Panc1 (cell line): ENCODE measurements around the gene HOXD13. TPM values are rescaled to one million over a fixed set of nuclear protein-coding genes. Genes with fewer than 3 reads are reported as not detected.

Experiments used
- ATAC-seq: fragments of 200-7000 bp; cut with Tn5 transposase; 2 replicates; pipeline ENCODE4 v1.9.1; 2020; ENCODE audit warnings: mild to moderate bottlenecking, moderate library complexity
- BruUV-seq: library from RNA; stranded (reverse); fragments of 400-500 nt; replicated peaks from 2 replicates; lab custom pipeline; 2021; lab: Mats Ljungman, UMichigan
- CTCF ChIA-PET: fragments of 300-600 bp; sonication (Branson Sonifier 250); formaldehyde crosslinking; loops from one replicate; lab custom pipeline; 2022; ENCODE audit warnings: antibody characterized with exemption; lab: Charles Lee
- POLR2A ChIA-PET: fragments of 300-600 bp; sonication (Branson Sonifier 250); formaldehyde crosslinking; loops from one replicate; lab custom pipeline; 2022; ENCODE audit warnings: antibody characterized with exemption; lab: Charles Lee
- DNase-seq: peaks from one replicate; pipeline ENCODE4 v3.0.0-alpha.2; 2010; ENCODE audit warnings: low read depth, low spot score
- H3K27ac ChIP-seq: 2 replicates; pipeline ENCODE4 v1.5.1; 2011; ENCODE audit warnings: mild to moderate bottlenecking, low read length, inconsistent platforms
- H3K27me3 ChIP-seq: fragments of 200-500 bp; sonication (Bioruptor generic); 2 replicates; pipeline ENCODE4 v1.6.0; 2014; ENCODE audit warnings: low read length, inconsistent platforms; ENCODE audit not compliant: control insufficient read depth, insufficient read depth
- H3K36me3 ChIP-seq: fragments of 200-500 bp; sonication (Bioruptor generic); 2 replicates; pipeline ENCODE4 v1.5.1; 2014; ENCODE audit warnings: inconsistent platforms, mild to moderate bottlenecking, low read length, moderate library complexity; ENCODE audit not compliant: control insufficient read depth, insufficient read depth
- H3K4me1 ChIP-seq: 2 replicates; pipeline ENCODE4 v1.5.1; 2011; ENCODE audit warnings: inconsistent platforms, mild to moderate bottlenecking, low read length, moderate library complexity; ENCODE audit not compliant: control insufficient read depth, insufficient read depth
- H3K4me3 ChIP-seq, 2 experiments: 2 replicates each; pipeline ENCODE4 v1.5.1; 2011 to 2012; ENCODE audit warnings: low read depth in 2 of 2, low read length in 2 of 2, mild to moderate bottlenecking in 2 of 2, inconsistent platforms in 1 of 2, moderate library complexity in 1 of 2
- H3K9me3 ChIP-seq: fragments of 200-500 bp; sonication (Bioruptor generic); 2 replicates; pipeline ENCODE4 v1.5.1; 2014; ENCODE audit warnings: low read depth, mild to moderate bottlenecking, inconsistent platforms, low read length, moderate library complexity; ENCODE audit not compliant: control insufficient read depth, insufficient read depth
- TCF7L2 ChIP-seq: IDR thresholded peaks from 2 replicates; pipeline ENCODE4 v1.6.1; 2011; ENCODE audit warnings: mild to moderate bottlenecking, low read depth, low read length, inconsistent platforms
- in situ Hi-C: cut with HindIII; loops from 2 replicates; pipeline ENCODE4 v1.10.0; 2016; ENCODE audit warnings: low sequenced_read_pairs, low pct_unique_long_range_greater_than_20kb
- intact Hi-C: fragments of 100-400 bp; cut with micrococcal nuclease; formaldehyde crosslinking; loops from one replicate; pipeline ENCODE4 v1.10.0; 2022; ENCODE audit not compliant: unreplicated experiment
- total RNA-seq: library from RNA; stranded (reverse); gene quantifications from one replicate; pipeline ENCODE4 v1.2.1, GENCODE V29; 2021; ENCODE audit not compliant: unreplicated experiment
- TF ChIP-seq, protein P1 (sequence below), 2 experiments: IDR thresholded peaks; 2 replicates each; pipeline ENCODE4 v1.6.1; 2011 to 2012; ENCODE audit warnings: low read depth in 2 of 2, control low read depth in 1 of 2, low read length in 1 of 2, mild to moderate bottlenecking in 1 of 2, moderate library complexity in 1 of 2; ENCODE audit not compliant: insufficient read depth in 1 of 2
- TF ChIP-seq, protein P2 (sequence below): fragments of 450-650 bp; IDR thresholded peaks from 2 replicates; pipeline ENCODE4 v1.5.1; 2017; ENCODE audit warnings: mild to moderate bottlenecking

The HOXD13 gene
- total RNA-seq, 1 experiment from 2014 or later, result not detected

DNA sequence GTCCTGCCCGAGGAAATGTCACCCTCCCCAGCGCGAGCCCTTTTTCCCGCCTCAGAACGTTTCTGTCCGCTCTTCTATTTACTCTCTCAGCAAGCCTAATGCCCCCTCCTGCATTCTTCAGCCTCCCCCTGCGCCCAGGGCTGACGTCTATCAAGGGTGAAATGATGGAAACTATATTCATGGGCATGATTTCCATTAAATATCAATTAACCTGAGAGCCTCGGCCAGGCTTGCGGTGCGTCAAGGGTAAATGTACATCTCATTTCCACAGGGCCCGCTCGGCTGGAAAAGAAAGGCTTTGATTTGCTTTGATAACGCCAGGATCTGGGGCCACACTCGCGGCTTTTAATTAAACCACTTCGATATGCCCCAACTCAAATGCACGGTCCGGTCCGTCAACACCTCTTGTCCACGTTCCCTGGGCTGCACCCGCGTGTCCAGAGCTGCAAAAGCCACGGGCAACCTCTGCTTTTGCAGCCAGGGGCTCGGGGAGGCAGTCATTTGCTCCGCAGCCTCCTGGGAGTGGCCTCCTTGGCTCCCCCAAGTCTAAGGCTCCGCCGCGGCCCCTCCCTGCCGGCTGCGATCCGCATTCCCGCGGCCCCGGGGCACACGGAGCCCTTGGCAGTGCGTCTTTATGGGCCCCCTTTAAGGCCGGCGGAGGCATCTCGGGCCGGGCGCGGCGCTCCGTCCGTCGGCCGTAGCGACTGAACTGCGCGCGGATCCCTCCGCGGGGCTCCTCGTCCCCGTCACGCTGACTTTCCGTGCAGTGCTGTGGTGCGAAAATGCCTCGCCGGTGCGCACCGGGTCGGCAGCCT lies 36.7 kb downstream of the HOXD13 start, which contains the start of gene HOXD8:
Gene HOXD8 (plus strand): TSS at position 724 of the 815 bp plus-strand sequence. CDS start 662 bp downstream, outside the sequence.
- POLR2A ChIA-PET, result no interaction called here
- CTCF ChIA-PET, result no interaction called here
- intact Hi-C loops (loop anchor here (5.0 to 10.0 kb wide), 4 partner anchors 523 to 1033 kb away; no protein-coding TSS in a partner anchor), in situ Hi-C loops (no loop called here)
- TF ChIP-seq, protein P1, sequence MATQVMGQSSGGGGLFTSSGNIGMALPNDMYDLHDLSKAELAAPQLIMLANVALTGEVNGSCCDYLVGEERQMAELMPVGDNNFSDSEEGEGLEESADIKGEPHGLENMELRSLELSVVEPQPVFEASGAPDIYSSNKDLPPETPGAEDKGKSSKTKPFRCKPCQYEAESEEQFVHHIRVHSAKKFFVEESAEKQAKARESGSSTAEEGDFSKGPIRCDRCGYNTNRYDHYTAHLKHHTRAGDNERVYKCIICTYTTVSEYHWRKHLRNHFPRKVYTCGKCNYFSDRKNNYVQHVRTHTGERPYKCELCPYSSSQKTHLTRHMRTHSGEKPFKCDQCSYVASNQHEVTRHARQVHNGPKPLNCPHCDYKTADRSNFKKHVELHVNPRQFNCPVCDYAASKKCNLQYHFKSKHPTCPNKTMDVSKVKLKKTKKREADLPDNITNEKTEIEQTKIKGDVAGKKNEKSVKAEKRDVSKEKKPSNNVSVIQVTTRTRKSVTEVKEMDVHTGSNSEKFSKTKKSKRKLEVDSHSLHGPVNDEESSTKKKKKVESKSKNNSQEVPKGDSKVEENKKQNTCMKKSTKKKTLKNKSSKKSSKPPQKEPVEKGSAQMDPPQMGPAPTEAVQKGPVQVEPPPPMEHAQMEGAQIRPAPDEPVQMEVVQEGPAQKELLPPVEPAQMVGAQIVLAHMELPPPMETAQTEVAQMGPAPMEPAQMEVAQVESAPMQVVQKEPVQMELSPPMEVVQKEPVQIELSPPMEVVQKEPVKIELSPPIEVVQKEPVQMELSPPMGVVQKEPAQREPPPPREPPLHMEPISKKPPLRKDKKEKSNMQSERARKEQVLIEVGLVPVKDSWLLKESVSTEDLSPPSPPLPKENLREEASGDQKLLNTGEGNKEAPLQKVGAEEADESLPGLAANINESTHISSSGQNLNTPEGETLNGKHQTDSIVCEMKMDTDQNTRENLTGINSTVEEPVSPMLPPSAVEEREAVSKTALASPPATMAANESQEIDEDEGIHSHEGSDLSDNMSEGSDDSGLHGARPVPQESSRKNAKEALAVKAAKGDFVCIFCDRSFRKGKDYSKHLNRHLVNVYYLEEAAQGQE (IDR thresholded peaks at IDR 0.05; ENCODE audit: insufficient read depth in 1 of 2, low read depth in 2 of 2, low read length in 1 of 2), result no peak
- no peak for TF ChIP-seq TCF7L2
- no peak within 1 kb of the TSS for H3K27ac ChIP-seq
- no peaks in the 10 kb centered on the region for H3K27me3 ChIP-seq
- H3K4me3 ChIP-seq, result peak within 1 kb of the TSS in 1 of 2 experiments; percentile 31; a peak in 1 of 4 replicates
- H3K4me1 ChIP-seq, result peaks cover 16% of the 10 kb centered on the region
- no peaks in the 10 kb centered on the region for H3K36me3 ChIP-seq
- no peaks in the 10 kb centered on the region for H3K9me3 ChIP-seq
- BruUV-seq, result no TSS peak
- ATAC-seq, result no peak
- no peak for DNase-seq

DNA sequence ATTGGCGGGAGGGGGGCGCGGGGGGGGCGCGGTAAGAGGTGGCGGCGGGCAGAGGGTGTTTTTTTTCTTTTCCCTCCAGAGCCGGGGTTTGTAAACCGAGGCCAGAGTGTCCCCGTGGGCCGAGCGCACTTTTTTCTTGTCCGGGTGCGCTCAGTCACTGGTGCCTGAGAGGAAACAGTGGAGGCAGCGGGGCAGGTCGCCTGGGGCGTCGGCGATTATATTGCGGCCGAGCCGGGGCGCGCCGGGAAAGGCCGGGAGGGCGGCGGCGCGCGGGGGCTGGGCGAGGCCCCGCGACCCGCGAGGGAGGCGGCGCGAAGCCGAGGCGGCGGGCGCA lies 37.3 kb downstream of the HOXD13 start:
- TF ChIP-seq, protein P2, sequence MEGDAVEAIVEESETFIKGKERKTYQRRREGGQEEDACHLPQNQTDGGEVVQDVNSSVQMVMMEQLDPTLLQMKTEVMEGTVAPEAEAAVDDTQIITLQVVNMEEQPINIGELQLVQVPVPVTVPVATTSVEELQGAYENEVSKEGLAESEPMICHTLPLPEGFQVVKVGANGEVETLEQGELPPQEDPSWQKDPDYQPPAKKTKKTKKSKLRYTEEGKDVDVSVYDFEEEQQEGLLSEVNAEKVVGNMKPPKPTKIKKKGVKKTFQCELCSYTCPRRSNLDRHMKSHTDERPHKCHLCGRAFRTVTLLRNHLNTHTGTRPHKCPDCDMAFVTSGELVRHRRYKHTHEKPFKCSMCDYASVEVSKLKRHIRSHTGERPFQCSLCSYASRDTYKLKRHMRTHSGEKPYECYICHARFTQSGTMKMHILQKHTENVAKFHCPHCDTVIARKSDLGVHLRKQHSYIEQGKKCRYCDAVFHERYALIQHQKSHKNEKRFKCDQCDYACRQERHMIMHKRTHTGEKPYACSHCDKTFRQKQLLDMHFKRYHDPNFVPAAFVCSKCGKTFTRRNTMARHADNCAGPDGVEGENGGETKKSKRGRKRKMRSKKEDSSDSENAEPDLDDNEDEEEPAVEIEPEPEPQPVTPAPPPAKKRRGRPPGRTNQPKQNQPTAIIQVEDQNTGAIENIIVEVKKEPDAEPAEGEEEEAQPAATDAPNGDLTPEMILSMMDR, result no peak
- TF ChIP-seq, protein P1 (IDR thresholded peaks at IDR 0.05; ENCODE audit: insufficient read depth in 1 of 2, low read depth in 2 of 2, low read length in 1 of 2), result no peak
- no TSS peak for BruUV-seq
- in situ Hi-C loops, result no loop called here
- ATAC-seq, result no peak
- H3K9me3 ChIP-seq, result no peaks in the 10 kb centered on the region
- no peak for DNase-seq
- POLR2A ChIA-PET, result no interaction called here
- peak overlapping the region in 1 of 2 experiments; percentile 31; a peak in 1 of 4 replicates for H3K4me3 ChIP-seq
- H3K36me3 ChIP-seq, result no peaks in the 10 kb centered on the region
- intact Hi-C loops, result loop anchor here (5.0 to 10.0 kb wide), 4 partner anchors 523 to 1033 kb away; no protein-coding TSS in a partner anchor
- no peaks in the 10 kb centered on the region for H3K27me3 ChIP-seq
- H3K27ac ChIP-seq, result no peak overlapping the region
- CTCF ChIA-PET, result no interaction called here
- H3K4me1 ChIP-seq, result peaks cover 16% of the 10 kb centered on the region
